GM19455 (cell line): ENCODE measurements around the gene GLOD4.

Source experiments
- ATAC-seq: cut with Tn5 transposase; IDR thresholded peaks from one replicate; pipeline ENCODE4 v1.9.1; 2021; ENCODE audit not compliant: unreplicated experiment

Gene GLOD4

DNA sequence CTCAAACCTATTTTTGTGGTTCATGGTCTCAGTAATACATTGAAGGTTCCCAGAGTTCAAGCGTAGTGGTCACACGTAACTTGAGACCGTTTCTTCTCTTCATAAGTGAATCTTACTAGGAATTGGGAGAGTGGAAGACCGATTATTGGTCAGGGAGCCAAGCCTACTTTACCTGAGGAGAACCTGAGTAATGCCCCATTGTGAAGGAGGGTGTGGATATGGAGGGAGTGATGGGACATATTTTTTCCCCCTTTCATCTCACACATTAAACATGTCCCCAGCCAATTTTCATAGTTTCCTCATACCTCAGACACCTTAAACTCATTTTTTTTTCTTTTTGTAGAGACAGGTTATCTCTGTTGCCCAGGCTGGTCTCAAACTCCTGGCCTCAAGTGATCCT is 38.9 kb downstream of the GLOD4 start:
- no peak for ATAC-seq

DNA sequence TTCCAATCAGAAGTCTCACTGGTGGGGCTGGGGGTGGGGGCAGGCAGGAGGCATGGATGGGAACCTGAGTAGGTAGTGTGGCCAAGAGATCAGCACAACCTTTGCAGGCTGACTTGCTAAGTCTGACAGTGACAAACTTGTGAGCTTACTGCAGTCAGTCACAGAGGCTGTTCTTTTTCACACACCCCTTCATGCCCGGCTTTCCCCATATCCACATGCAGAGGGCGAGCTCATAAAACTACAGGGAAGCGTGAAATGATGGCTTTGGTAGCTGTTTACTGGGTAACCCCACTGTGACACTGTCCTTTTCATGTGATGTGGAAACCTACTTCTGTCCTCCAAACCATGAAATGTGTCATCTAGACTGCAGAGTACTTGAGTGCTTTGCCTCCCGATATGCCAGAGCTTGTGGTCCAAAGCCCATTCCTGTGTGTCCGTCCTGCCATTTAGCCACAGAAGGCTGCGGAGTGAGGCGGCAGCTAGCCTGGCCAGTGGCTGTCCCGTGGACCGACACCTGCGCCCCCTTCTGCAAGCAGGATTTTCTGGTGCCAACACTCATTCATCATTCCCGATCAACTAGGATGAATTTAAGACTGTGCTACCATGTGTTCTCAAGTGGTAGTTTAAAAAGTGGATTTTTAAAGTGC is 39.8 kb downstream of the GLOD4 start:
- ATAC-seq: no peak

GRCh38 chr17:740240-741017 is 41.7 kb downstream of the GLOD4 start:
- peak; percentile 59 for ATAC-seq

DNA sequence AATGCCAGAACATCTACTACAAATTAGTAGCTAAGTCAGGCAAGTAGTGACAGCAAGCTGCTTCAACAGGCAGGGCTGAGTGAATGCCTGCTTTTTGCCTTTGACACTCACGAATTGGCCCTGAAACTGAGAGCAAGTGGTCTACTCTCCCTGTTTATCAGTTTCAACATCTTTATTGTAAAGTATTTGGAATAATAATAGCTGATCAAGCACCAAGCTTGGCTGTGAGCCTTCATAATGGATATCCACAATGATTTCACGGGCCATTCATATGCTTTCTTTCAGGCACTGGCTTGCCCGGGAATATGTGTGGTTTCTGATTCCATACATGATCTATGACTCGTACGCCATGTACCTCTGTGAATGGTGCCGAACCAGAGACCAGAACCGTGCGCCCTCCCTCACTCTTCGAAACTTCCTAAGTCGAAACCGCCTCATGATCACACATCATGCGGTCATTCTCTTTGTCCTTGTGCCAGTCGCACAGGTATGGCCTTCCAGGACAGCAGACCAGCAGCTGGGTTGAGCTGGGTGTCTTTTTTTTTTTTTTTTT is 44.4 kb downstream of the GLOD4 start:
- no peak for ATAC-seq

GRCh38 chr17:733743-734142 is 48.3 kb downstream of the GLOD4 start:
- no peak for ATAC-seq

- peak; percentile 44 for ATAC-seq
Observed at GRCh38 chr17:732902-733720, 49.0 kb downstream of the GLOD4 start.

GRCh38 chr17:732067-732901 is 49.8 kb downstream of the GLOD4 start, which contains the start of gene TLCD3A:
TSS of gene TLCD3A (plus strand) at chr17:732596. CDS start at chr17:732648, 52 bp downstream.
- ATAC-seq: peak; percentile 61

DNA sequence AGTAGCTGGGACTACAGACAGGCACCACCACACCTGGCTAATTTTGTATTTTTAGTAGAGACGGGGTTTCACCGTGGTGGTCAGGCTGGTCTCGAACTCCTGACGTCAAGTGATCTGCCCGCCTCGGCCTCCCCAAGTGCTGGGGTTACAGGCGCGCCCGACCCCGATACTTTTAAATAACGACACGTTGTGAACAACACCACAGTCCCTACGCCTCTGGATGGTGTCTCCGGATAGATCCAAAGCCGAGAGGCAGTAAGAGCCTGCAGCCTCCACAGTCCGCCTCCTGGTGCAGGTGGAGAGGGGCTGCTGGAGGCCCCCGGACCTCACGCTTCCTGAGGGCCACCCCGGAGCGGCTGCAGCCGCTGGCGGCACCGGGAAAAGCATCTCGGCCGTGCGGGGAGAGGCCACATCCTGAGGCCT is 50.4 kb downstream of the GLOD4 start:
- no peak for ATAC-seq

DNA sequence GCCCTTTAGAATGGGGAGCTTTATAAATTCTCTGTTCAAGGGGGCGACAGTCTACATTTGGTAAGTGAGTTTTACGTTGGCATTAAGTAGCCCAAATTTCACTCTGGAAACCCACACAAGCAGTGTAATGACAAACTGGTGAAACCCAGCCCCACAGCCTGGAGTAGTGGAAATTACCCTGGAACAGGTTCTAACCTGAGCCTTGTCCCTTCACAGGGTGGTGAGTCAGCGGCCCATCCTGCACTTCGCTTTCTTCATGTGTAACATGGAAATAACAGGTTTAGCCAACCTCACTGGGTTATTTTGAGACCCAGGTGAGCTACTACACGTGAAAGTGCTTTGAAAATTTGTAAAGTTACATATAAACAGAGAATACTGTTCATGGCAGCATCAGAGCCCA is 53.2 kb downstream of the GLOD4 start:
- no peak for ATAC-seq

- ATAC-seq: no peak
Observed at GRCh38 chr17:726271-726919, 55.7 kb downstream of the GLOD4 start.

DNA sequence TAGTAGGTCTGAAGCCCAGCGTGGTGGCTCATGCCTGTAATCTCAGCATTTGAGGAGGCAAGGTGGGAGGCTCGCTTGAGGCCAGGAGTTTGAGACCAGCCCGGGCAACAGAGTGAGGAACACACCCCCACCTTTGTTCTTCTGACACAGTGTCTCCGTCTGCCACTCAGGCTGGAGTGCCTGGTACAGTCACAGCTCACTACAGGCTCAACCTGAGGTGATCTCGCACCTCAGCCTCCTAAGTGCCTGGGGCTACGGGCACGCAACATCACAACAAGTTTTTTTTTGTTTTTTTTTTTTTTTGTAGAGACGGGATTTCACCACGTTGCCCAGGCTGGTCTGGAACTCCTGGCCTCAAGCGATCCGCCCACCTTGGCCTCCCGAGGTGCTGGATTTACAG is 56.3 kb downstream of the GLOD4 start:
- no peak for ATAC-seq

- ATAC-seq: no peak
Observed at GRCh38 chr17:725084-725483, 57.0 kb downstream of the GLOD4 start.

DNA sequence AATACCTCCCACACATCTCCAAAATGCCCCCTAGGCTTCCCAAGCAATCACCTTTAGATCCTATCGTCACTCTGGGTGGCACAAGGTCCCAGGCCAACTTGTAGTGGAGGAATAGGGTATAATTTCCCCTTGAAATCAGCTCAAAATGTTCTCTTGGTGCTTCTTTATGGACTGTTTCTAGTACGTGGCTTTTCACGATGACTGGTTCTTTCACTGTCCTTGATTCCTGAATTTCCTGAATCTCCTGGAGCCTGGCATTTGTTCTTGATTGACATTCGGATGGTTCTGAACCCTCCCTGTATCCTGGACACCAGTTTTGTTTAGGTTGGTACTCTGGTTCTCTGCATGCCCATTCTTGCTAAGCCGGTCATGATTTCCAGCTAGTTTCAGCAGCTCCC is 60.5 kb downstream of the GLOD4 start:
- no peak for ATAC-seq

- no peak for ATAC-seq
Observed at GRCh38 chr17:720706-721539, 61.2 kb downstream of the GLOD4 start.

DNA sequence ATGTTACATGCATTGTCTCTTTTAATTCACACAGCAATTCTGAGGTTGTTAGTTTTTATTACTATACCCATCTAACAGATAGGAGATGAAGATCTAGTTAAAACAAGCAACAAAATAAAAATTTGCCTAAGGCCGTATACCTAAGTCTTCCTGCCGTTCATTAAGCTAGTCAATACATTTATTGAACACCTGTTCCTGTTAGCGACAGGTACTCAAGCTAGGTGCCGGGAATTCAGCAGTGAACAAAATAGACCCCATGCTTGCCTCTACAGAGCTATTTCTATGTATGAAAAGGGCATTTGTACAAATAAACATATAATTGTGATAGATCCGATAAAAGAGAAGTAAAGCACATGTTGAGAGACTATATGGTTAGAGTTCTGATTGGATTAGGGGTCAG is 64.0 kb downstream of the GLOD4 start:
- no peak for ATAC-seq
